Hepatocyte (in vitro differentiated cells): ENCODE results near the gene APC. TPM values are rescaled to one million over a fixed set of nuclear protein-coding genes. Genes with fewer than 3 reads are reported as not detected.
A peak's percentile ranks its signal among the peaks of the same experiment; 100 is the strongest.

Experiments used
- DNase-seq: peaks from one replicate; pipeline ENCODE4 v3.0.0-alpha.2; 2016; ENCODE audit warnings: low spot score
- H2AFZ ChIP-seq: fragments of 200-600 bp; sonication (generic); 2 replicates; pipeline ENCODE4 v1.6.0; 2016; ENCODE audit warnings: antibody characterized with exemption, mild to moderate bottlenecking
- H3K27ac ChIP-seq: fragments of 200-600 bp; sonication (generic); 2 replicates; pipeline ENCODE4 v1.5.1; 2016; ENCODE audit warnings: mild to moderate bottlenecking
- H3K27me3 ChIP-seq: fragments of 200-600 bp; sonication (generic); 2 replicates; pipeline ENCODE4 v1.6.1; 2016
- H3K36me3 ChIP-seq: fragments of 200-600 bp; sonication (generic); replicated peaks from 2 replicates; pipeline ENCODE4 v1.5.1; 2016; ENCODE audit warnings: low read depth; ENCODE audit not compliant: insufficient read depth
- H3K4me1 ChIP-seq: fragments of 200-600 bp; sonication (generic); 2 replicates; pipeline ENCODE4 v1.5.1; 2016; ENCODE audit warnings: mild to moderate bottlenecking, moderate library complexity; ENCODE audit not compliant: insufficient read depth
- H3K4me2 ChIP-seq: fragments of 200-600 bp; sonication (generic); 2 replicates; pipeline ENCODE4 v1.6.0; 2016
- H3K4me3 ChIP-seq: fragments of 200-600 bp; sonication (generic); 2 replicates; pipeline ENCODE4 v1.5.1; 2016; ENCODE audit warnings: mild to moderate bottlenecking
- H3K79me2 ChIP-seq: fragments of 200-600 bp; sonication (generic); 2 replicates; pipeline ENCODE4 v1.6.0; 2017; ENCODE audit warnings: mild to moderate bottlenecking
- H3K9me2 ChIP-seq: fragments of 200-600 bp; sonication (generic); replicated peaks from 2 replicates; pipeline ENCODE4 v1.6.0; 2017; ENCODE audit warnings: mild to moderate bottlenecking; ENCODE audit not compliant: insufficient read depth
- H3K9me3 ChIP-seq: fragments of 200-600 bp; sonication (generic); 2 replicates; pipeline ENCODE4 v1.5.1; 2016; ENCODE audit warnings: low read depth, mild to moderate bottlenecking
- H4K20me1 ChIP-seq: fragments of 200-600 bp; sonication (generic); 2 replicates; pipeline ENCODE4 v1.6.0; 2016; ENCODE audit warnings: mild to moderate bottlenecking; ENCODE audit not compliant: insufficient read depth, poor library complexity, severe bottlenecking
- CTCF ChIP-seq: fragments of 200-600 bp; sonication (generic); IDR thresholded peaks from 2 replicates; pipeline ENCODE4 v1.5.1; 2016; ENCODE audit warnings: antibody characterized with exemption, mild to moderate bottlenecking; ENCODE audit not compliant: poor library complexity
- EZH2 ChIP-seq: fragments of 200-600 bp; sonication (generic); IDR thresholded peaks from 2 replicates; pipeline ENCODE4 v1.6.1; 2016; ENCODE audit warnings: antibody characterized with exemption, mild to moderate bottlenecking, borderline replicate concordance
- EZH2phosphoT487 ChIP-seq: fragments of 200-600 bp; sonication (generic); IDR thresholded peaks from one replicate; pipeline ENCODE4 v1.6.1; 2018; ENCODE audit warnings: antibody characterized with exemption, mild to moderate bottlenecking, low read depth, moderate library complexity; ENCODE audit not compliant: unreplicated experiment, severe bottlenecking
- WGBS: methylation state at CpG from one replicate; pipeline ENCODE4 v1.1.6; 2016; ENCODE audit warnings: low lambda C conversion rate; ENCODE audit errors: missing lambda C conversion rate; 5-methylcytosine and 5-hydroxymethylcytosine counted together
- polyA plus RNA-seq: library from polyadenylated mRNA; unstranded; fragments of >200 nt; fragmentation: Nextera tagmentation; extraction: Ambion mirVana; gene quantifications from 2 replicates; pipeline ENCODE4 v1.2.1, GENCODE V29; 2016
- total RNA-seq: library from RNA; depleted of rRNA; stranded (reverse); fragments of >200 nt; gene quantifications from 2 replicates; pipeline ENCODE4 v1.2.3, GENCODE V29; 2014

APC gene
- 48.8 and 57.0 TPM in 2 replicates for total RNA-seq
- 9.1 and 9.3 TPM in 2 replicates for polyA plus RNA-seq

- peak within 1 kb of the TSS; percentile 76 for H2AFZ ChIP-seq
- H3K4me3 ChIP-seq: peak within 1 kb of the TSS; percentile 48
- H3K4me1 ChIP-seq: no peaks in the 10 kb centered on the region
- no peak for TF ChIP-seq CTCF
- no peak for TF ChIP-seq EZH2
- TF ChIP-seq EZH2phosphoT487: no peak
- no peaks in the 10 kb centered on the region for H3K36me3 ChIP-seq
- peak within 1 kb of the TSS; percentile 74 for H3K4me2 ChIP-seq
- H3K79me2 ChIP-seq: peaks cover 89% of the 10 kb centered on the region
- H3K27ac ChIP-seq: no peak within 1 kb of the TSS
- no peaks in the 10 kb centered on the region for H3K27me3 ChIP-seq
- peak; percentile 89 for DNase-seq
- 2% methylated on average over 31 of the region's 36 CpGs for WGBS
- no peaks in the 10 kb centered on the region for H3K9me3 ChIP-seq
- no peaks in the 10 kb centered on the region for H3K9me2 ChIP-seq
- H4K20me1 ChIP-seq: peaks cover 26% of the 10 kb centered on the region
These were observed at the start of gene APC for GRCh38 chr5:112737463-112738190. TSS of gene APC (plus strand) at chr5:112737885. CDS start at chr5:112754891, 17,006 bp downstream.

DNA sequence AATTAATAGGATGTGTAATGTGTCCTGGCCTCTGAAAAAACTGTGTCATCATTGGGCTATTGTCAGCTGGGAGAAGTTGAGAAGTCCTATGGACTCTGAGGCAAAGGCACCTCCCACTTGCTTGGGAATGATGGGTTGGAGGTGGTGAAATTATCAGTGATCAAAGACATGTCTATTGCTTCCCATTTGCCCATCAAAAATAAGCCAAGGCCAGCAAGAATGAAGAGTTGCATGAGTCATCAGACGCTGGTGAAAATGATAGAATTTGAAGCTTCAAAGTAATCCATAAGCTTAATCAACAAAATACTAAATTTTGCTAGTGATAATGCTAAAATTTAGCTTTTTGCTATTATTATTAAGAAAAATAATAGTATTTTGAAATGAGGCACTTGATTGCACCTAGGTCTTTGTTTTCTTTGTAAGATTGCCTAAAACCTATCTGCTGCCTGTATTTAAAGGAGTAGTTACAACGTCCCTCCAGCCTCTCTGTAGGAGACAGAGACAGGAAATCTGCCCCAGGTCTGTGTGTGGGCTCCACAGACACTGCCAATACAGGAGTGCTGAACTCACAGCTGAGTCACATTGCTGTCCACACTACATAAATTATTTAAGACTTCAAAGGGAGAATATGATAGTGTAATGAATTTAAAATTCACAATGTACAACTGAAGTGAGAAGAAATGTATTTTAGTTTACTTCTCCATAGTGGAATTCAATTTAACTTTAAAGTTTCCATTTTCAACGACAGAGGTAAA lies 48.4 kb upstream of the APC start:
- 43% methylated on average over 3 of the region's 3 CpGs for WGBS
- TF ChIP-seq CTCF: no peak
- TF ChIP-seq EZH2phosphoT487: no peak
- TF ChIP-seq EZH2: no peak
- Histone ChIP-seq H3K79me2 (no peaks in the 10 kb centered on the region), H3K36me3 (no peaks in the 10 kb centered on the region), H2AFZ (no peak overlapping the region), H3K9me2 (no peaks in the 10 kb centered on the region), H3K4me2 (no peak overlapping the region), H3K27me3 (no peaks in the 10 kb centered on the region), H4K20me1 (no peaks in the 10 kb centered on the region), H3K27ac (no peak overlapping the region), H3K4me1 (no peaks in the 10 kb centered on the region), H3K4me3 (no peak overlapping the region), H3K9me3 (no peaks in the 10 kb centered on the region)
- no peak for DNase-seq

DNA sequence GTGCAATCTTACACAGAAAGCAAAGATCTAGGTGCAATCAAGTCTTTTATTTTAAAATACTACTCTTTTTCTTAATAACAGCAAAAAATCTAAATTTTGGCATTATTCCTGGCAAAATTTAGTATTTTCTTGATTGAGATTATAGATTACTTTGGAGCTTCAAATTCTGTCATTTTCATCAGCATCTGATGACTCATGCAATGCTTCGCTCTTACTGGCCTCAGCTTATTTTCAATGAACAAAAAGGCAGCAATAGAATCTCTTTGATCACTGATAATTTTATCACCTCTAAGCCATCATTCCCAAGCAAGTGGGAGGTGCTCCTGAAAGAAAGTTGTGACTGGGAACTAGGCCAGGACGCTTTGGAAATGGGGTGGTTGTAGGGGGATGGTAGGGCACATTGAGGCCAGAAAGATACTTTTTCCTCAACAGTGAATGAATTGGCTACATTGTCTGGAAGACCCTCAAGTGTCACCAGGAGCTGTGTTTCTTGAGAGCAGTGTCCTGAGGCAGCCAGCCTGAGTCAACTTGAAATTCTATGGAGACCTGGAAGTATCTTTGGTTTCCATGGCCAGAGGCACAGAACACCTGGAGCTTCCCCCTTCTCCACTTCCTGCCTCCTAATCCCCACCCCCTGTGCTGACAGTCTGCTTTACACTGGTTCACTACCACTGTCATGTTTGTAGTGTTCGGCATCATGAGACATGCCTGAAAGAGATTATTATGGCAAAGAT lies 46.9 kb upstream of the APC start:
- Histone ChIP-seq H3K27me3 (no peaks in the 10 kb centered on the region), H3K79me2 (no peaks in the 10 kb centered on the region), H3K27ac (no peak overlapping the region), H2AFZ (no peak overlapping the region), H3K36me3 (no peaks in the 10 kb centered on the region), H3K4me2 (no peak overlapping the region), H3K9me2 (no peaks in the 10 kb centered on the region), H3K4me3 (no peak overlapping the region), H4K20me1 (no peaks in the 10 kb centered on the region), H3K9me3 (no peaks in the 10 kb centered on the region), H3K4me1 (no peaks in the 10 kb centered on the region)
- no peak for DNase-seq
- TF ChIP-seq EZH2phosphoT487: no peak
- no peak for TF ChIP-seq EZH2
- no peak for TF ChIP-seq CTCF
- WGBS: 83% methylated on average over 3 of the region's 3 CpGs
